Sigmoid colon (tissue), 7 donors: Measurements from ENCODE around the gene C2CD4B. TPM values are rescaled to one million over a fixed set of nuclear protein-coding genes. Genes with fewer than 3 reads are reported as not detected.

ENCODE experiments used
- DNase-seq: peaks from one replicate; pipeline ENCODE4 v3.0.0-alpha.2; 2019
- H3K27ac ChIP-seq, 4 donors: fragments of 200-600 bp; sonication (generic); one replicate each; pipeline ENCODE4 v1.5.1; 2016 to 2019; ENCODE audit warnings: mild to moderate bottlenecking in 1 of 4
- H3K27me3 ChIP-seq, 3 donors: fragments of 200-600 bp; sonication (generic); one replicate each; pipeline ENCODE4 v1.5.1; 2019; ENCODE audit warnings: mild to moderate bottlenecking in 1 of 3
- H3K36me3 ChIP-seq, 4 donors: fragments of 200-600 bp; sonication (generic); one replicate each; pipeline ENCODE4 v1.5.1; 2016 to 2019
- H3K4me1 ChIP-seq, 4 donors: fragments of 200-600 bp; sonication (generic); one replicate each; pipeline ENCODE4 v1.5.1; 2017 to 2019
- H3K4me3 ChIP-seq, 4 donors: fragments of 200-600 bp; sonication (generic); one replicate each; pipeline ENCODE4 v1.5.1; 2017 to 2019; ENCODE audit warnings: mild to moderate bottlenecking in 2 of 4, moderate library complexity in 1 of 4
- H3K9me3 ChIP-seq, 4 donors: fragments of 200-600 bp in 3 of 4; sonication (generic) in 3 of 4; one replicate each; pipeline versions ENCODE4 v1.5.1 to v1.6.1; 2013 to 2019
- EP300 ChIP-seq, 4 donors: sonication (generic); formaldehyde crosslinking; IDR thresholded peaks; one replicate each; pipeline ENCODE4 v1.6.1; 2017; ENCODE audit warnings: antibody characterized with exemption in 4 of 4
- POLR2A ChIP-seq, 2 donors: fragments of 450-650 bp; IDR thresholded peaks; one replicate each; pipeline ENCODE4 v1.6.1; 2016; ENCODE audit warnings: antibody characterized with exemption in 2 of 2, mild to moderate bottlenecking in 2 of 2, moderate library complexity in 2 of 2
- POLR2AphosphoS5 ChIP-seq, 4 donors: sonication (generic); formaldehyde crosslinking; IDR thresholded peaks; one replicate each; pipeline ENCODE4 v1.6.1; 2017; ENCODE audit warnings: antibody characterized with exemption in 4 of 4
- WGBS, 2 donors: extraction: QIAGEN DNeasy Blood & Tissue Kit; methylation state at CpG; one replicate each; pipeline ENCODE4 v1.1.7; 2013; 5-methylcytosine and 5-hydroxymethylcytosine counted together
- intact Hi-C: fragments of 100-400 bp; cut with DNase I; formaldehyde crosslinking; loops from one replicate; pipeline ENCODE4 v1.15.1; 2023
- polyA plus RNA-seq, 3 donors: library from polyadenylated mRNA; stranded (reverse); fragments of 200-250 nt; gene quantifications; one replicate each; pipeline ENCODE4 v1.2.3, GENCODE V29; 2013
- total RNA-seq, 4 donors: library from RNA; depleted of rRNA; stranded (reverse); fragments of >200 nt; gene quantifications; one replicate each; pipeline ENCODE4 v1.1.0, GENCODE V29; 2016
- TF ChIP-seq, protein P1 (sequence below), 4 experiments: fragments of 450-650 bp in 3 of 4; fragments of 200-600 bp in 1 of 4; IDR thresholded peaks; one replicate each; pipeline ENCODE4 v1.5.1; 2016 to 2019; ENCODE audit warnings: antibody characterized with exemption in 4 of 4, mild to moderate bottlenecking in 3 of 4, moderate library complexity in 2 of 4
- donor health status: healthy with polysubstance abuse.
- donor health status: Bipolar disorder and iron deficiency.
- donor health status: healthy.

Gene C2CD4B
- total and polyA plus RNA-seq, 7 donors = 0.60 to 4.6 (median 1.4) TPM; not detected in 1

DNA sequence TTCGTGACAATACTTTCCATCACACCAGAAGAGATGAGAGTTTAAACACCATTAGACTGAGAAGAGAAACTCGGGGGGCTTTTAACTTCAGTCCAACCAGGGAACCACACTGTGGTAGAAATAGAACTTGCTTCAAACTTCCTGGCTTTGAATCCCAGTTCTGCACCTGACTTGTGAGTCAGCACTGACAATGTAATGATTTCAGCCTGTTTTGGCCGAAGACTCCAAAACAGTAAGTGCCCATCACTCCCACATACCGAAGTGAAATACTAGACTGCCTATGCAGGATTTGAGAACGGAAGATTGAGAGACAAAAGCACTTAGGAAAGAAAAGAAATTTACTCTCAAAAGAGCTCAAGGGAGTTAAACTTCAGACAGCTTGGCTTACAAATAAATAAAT is 27.0 kb downstream of the C2CD4B start:
- Histone ChIP-seq H3K4me1 (peaks cover 0 to 7% (median 2%) of the 10 kb centered on the region in 4 donors), H3K27me3 (no peaks in the 10 kb centered on the region), H3K4me3 (no peak overlapping the region), H3K36me3 (no peaks in the 10 kb centered on the region), H3K9me3 (no peaks in the 10 kb centered on the region), H3K27ac (no peak overlapping the region)
- no peak for DNase-seq
- intact Hi-C loops = no loop called here
- TF ChIP-seq POLR2A (IDR thresholded peaks at IDR 0.05) (no peak), EP300 (IDR thresholded peaks at IDR 0.05) (no peak), POLR2AphosphoS5 (IDR thresholded peaks at IDR 0.05) (no peak)
- TF ChIP-seq, protein P1, sequence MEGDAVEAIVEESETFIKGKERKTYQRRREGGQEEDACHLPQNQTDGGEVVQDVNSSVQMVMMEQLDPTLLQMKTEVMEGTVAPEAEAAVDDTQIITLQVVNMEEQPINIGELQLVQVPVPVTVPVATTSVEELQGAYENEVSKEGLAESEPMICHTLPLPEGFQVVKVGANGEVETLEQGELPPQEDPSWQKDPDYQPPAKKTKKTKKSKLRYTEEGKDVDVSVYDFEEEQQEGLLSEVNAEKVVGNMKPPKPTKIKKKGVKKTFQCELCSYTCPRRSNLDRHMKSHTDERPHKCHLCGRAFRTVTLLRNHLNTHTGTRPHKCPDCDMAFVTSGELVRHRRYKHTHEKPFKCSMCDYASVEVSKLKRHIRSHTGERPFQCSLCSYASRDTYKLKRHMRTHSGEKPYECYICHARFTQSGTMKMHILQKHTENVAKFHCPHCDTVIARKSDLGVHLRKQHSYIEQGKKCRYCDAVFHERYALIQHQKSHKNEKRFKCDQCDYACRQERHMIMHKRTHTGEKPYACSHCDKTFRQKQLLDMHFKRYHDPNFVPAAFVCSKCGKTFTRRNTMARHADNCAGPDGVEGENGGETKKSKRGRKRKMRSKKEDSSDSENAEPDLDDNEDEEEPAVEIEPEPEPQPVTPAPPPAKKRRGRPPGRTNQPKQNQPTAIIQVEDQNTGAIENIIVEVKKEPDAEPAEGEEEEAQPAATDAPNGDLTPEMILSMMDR (IDR thresholded peaks at IDR 0.05) = no peak
- 89 to 94% methylated on average over 5 of the region's 5 CpGs for WGBS, 2 donors

DNA sequence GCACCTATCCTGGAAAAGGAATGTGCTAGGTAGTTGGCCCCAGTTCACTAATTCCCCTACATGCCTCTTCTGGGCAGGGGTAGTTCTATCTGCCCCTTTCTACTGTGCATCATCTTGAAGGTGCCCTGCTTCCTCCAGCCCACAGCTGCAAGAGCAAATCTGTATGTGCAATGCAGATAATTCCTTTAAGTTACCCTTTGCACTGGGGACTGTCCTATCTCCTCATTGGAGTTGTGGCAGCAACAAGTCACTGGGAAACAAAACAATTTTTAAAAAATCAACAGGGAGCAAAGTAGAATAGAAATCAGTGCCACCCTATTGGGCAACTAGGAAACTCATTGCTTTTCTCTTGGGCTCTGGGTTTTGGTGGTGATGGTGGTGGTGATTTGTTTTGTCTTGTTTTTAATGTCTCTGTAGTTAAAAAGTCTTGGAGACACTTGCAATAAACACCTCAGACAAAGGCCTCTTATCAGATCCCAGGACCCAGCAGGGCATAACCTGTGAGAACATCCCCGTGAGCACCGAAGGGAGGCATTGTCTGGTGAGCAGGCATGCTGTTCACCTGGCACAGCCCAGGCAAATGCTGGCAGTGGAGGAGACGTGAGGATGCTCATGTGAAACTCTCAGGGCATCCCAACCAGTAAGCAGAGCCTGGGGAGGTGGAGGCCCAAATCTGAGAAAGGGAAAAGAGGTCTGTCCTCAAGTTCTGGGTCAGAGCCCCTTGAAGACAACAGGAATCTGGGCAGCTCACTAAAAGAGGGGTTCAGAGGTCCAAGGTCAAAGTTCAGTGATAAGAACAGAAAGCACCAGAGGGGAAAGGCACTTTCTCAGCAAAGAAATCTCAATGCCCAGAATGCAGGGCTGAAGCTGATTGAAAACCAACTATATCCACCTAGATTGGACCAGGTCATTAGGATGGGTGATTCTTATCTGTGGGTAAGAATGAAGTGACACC is 27.9 kb downstream of the C2CD4B start:
- no peak for DNase-seq
- Histone ChIP-seq H3K4me3 (no peak overlapping the region), H3K27me3 (no peaks in the 10 kb centered on the region), H3K36me3 (no peaks in the 10 kb centered on the region), H3K27ac (no peak overlapping the region), H3K4me1 (peaks cover 0 to 7% (median 2%) of the 10 kb centered on the region in 4 donors), H3K9me3 (no peaks in the 10 kb centered on the region)
- 22 to 66% methylated on average over 3 of the region's 3 CpGs for WGBS, 2 donors
- no peak for TF ChIP-seq POLR2AphosphoS5 (IDR thresholded peaks at IDR 0.05)
- no peak for TF ChIP-seq POLR2A (IDR thresholded peaks at IDR 0.05)
- TF ChIP-seq, protein P1 (IDR thresholded peaks at IDR 0.05) = no peak
- TF ChIP-seq EP300 (IDR thresholded peaks at IDR 0.05) = no peak
- intact Hi-C loops = no loop called here

DNA sequence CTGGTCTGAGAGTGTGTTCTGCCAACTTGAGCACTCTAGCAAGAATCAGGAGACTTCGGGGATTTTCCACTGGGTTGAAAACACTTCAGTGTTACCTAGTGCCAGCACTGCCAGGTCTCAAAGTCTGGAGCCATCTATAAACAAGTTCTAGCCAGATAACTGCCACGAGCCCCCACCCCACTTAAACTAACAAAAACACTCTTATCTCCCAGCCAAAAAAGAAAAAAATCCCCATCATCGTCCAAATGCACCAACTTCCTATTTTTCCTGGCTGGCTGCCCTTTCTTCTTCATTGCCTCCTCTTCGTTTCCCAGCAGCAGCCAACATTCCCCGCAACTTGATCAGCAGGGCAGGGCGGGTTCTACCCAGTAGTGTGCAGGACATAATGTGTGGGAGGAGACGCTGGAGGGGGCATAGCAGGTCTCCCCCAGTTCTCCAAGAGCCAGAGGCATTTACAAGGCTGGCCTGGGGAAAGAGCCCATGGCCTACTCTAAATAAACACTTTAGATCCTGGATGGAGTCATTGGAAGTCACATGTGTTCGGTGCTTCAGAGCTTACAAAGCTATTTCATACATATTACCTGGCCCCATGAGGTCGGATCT is 29.5 kb downstream of the C2CD4B start:
- Histone ChIP-seq H3K9me3 (no peaks in the 10 kb centered on the region), H3K27me3 (no peaks in the 10 kb centered on the region), H3K4me3 (no peak overlapping the region), H3K4me1 (peaks cover 0 to 7% (median 2%) of the 10 kb centered on the region in 4 donors), H3K27ac (no peak overlapping the region), H3K36me3 (no peaks in the 10 kb centered on the region)
- TF ChIP-seq POLR2AphosphoS5 (IDR thresholded peaks at IDR 0.05) = peak in 1 of 4 donors; percentile 4
- no peak for TF ChIP-seq EP300 (IDR thresholded peaks at IDR 0.05)
- TF ChIP-seq, protein P1 (IDR thresholded peaks at IDR 0.05) = no peak
- 12 to 47% methylated on average over 9 of the region's 9 CpGs for WGBS, 2 donors
- no peak for DNase-seq
- intact Hi-C loops = no loop called here

DNA sequence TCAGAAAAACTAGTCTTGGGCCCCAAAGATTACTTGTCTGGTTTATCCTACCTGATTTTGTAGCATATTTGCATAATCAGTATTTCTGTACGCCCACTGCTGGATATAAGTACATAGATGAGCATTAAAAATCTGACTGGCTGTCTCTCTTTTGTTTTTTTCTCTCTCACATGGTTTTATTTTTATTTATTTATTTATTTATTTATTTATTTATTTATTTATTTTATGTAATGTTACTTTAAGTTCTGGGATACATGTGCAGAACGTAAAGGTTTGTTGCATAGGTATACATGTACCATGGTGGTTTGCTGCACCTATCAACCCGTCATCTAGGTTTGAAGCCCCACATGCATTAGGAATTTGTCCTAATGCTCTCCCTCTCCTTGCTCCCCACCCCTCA is 31.9 kb downstream of the C2CD4B start:
- 94 to 98% methylated on average over 3 of the region's 3 CpGs for WGBS, 2 donors
- no peak for TF ChIP-seq POLR2AphosphoS5 (IDR thresholded peaks at IDR 0.05)
- TF ChIP-seq, protein P1 (IDR thresholded peaks at IDR 0.05) = no peak
- TF ChIP-seq EP300 (IDR thresholded peaks at IDR 0.05) = no peak
- no peak for DNase-seq

More for the DNA sequence above, 31.9 kb downstream of the C2CD4B start:
- no peaks in the 10 kb centered on the region for H3K36me3 ChIP-seq
- no peaks in the 10 kb centered on the region for H3K9me3 ChIP-seq
- H3K27ac ChIP-seq = no peak overlapping the region
- H3K27me3 ChIP-seq = no peaks in the 10 kb centered on the region
- intact Hi-C loops = no loop called here
- no peak overlapping the region for H3K4me3 ChIP-seq
- peaks cover 0 to 7% (median 2%) of the 10 kb centered on the region in 4 donors for H3K4me1 ChIP-seq
